Heart left ventricle (tissue), 16 donors: ENCODE measurements around the gene TMEM209. TPM values are rescaled to one million over a fixed set of nuclear protein-coding genes. Genes with fewer than 3 reads are reported as not detected.
A peak's percentile ranks its signal among the peaks of the same experiment; 100 is the strongest.
"Not testable (repeated sequence)": the region's sequence is repeated elsewhere in the genome, so short reads cannot be mapped to it uniquely, and the experiment has no call there.

Experiments
- ATAC-seq, 4 donors: fragments of 200-7000 bp; cut with Tn5 transposase; one replicate each; pipeline ENCODE4 v1.9.1; 2020 to 2022; ENCODE audit warnings: moderate library complexity in 4 of 4, mild to moderate bottlenecking in 3 of 4, moderate number of reproducible peaks in 1 of 4
- DNase-seq, 5 donors: peaks; one replicate each; pipeline ENCODE4 v3.0.0-alpha.2; 2020
- H3K27ac ChIP-seq, 12 donors: fragments of 200-600 bp; sonication (generic) in 4 of 12; one replicate each; pipeline versions ENCODE4 v1.5.0 to v1.8.0; 2016 to 2022; ENCODE audit warnings: mild to moderate bottlenecking in 2 of 12
- H3K27me3 ChIP-seq, 9 donors: fragments of 200-600 bp; sonication (generic) in 2 of 9; one replicate each; pipeline versions ENCODE4 v1.5.1 to v1.8.0; 2016 to 2022; ENCODE audit warnings: mild to moderate bottlenecking in 3 of 9
- H3K36me3 ChIP-seq, 9 donors: fragments of 200-600 bp; sonication (generic) in 2 of 9; one replicate each; pipeline versions ENCODE4 v1.5.0 to v1.8.0; 2018 to 2022; ENCODE audit warnings: mild to moderate bottlenecking in 2 of 9
- H3K4me1 ChIP-seq, 12 donors: fragments of 200-600 bp; sonication (generic) in 4 of 12; one replicate each; pipeline versions ENCODE4 v1.5.0 to v1.8.0; 2016 to 2022; ENCODE audit warnings: mild to moderate bottlenecking in 3 of 12
- H3K4me3 ChIP-seq, 12 donors: fragments of 200-600 bp; sonication (generic) in 4 of 12; one replicate each; pipeline versions ENCODE4 v1.5.0 to v1.8.0; 2017 to 2022; ENCODE audit warnings: mild to moderate bottlenecking in 9 of 12, moderate library complexity in 4 of 12
- H3K9me3 ChIP-seq, 12 donors: fragments of 200-600 bp; sonication (generic) in 4 of 12; one replicate each; pipeline versions ENCODE4 v1.5.0 to v1.8.0; 2016 to 2022; ENCODE audit warnings: mild to moderate bottlenecking in 1 of 12
- POLR2A ChIP-seq, 2 donors: fragments of 450-650 bp; IDR thresholded peaks; one replicate each; pipeline ENCODE4 v1.6.1; 2017; ENCODE audit warnings: antibody characterized with exemption in 2 of 2, mild to moderate bottlenecking in 2 of 2, moderate library complexity in 2 of 2
- WGBS, 4 donors: extraction: QIAGEN DNeasy Blood & Tissue Kit in 2 of 4; methylation state at CpG; one replicate each; pipeline versions ENCODE4 v1.1.5 to v1.1.7; 2013 to 2018; 5-methylcytosine and 5-hydroxymethylcytosine counted together
- intact Hi-C, 10 donors: fragments of 100-400 bp; cut with DNase I; formaldehyde crosslinking; loops; one replicate each; pipeline versions ENCODE4 v1.11.1 to v1.14.2; 2022
- polyA plus RNA-seq, 2 donors: library from polyadenylated mRNA; stranded (reverse); fragments of 200-250 nt; gene quantifications; one replicate each; pipeline ENCODE4 v1.2.3, GENCODE V29; 2013
- total RNA-seq, 9 donors: library from RNA; depleted of rRNA in 2 of 9; stranded (reverse); fragments of >200 nt in 2 of 9; fragmentation: NEBNext Ultra II Directional in 3 of 9; extraction: Animal tissue kit (Norgen Biotek cat#: 25700) in 3 of 9; gene quantifications; one replicate each; pipeline versions ENCODE4 v1.1.0 to v1.2.4, GENCODE V29; 2016 to 2023
- TF ChIP-seq, protein P1 (sequence below), 12 donors: fragments of 200-600 bp; sonication (generic) in 4 of 12; IDR thresholded peaks; one replicate each; pipeline versions ENCODE4 v1.5.0 to v1.8.0; 2018 to 2022; ENCODE audit warnings: antibody characterized with exemption in 12 of 12, mild to moderate bottlenecking in 5 of 12
- donor health status: ischemic (EF 13 %, LVEDD 7.1; RV severe dilation, severe dysfunction).
- donor health status: healthy with polysubstance abuse.
- donor health status: DM: no; HTN: yes; CAD: no.
- donor health status: DM: no; HTN: no; CAD: no.
- donor health status: ischemic (EF 25% LVEDD 6.9; RV normal size, moderate dysfunction).
- donor health status: ischemic (EF 25% LVEDD 5.7; RV mildly dilated, moderate dysfunction).
- donor health status: healthy.
- donor health status: DM: yes; HTN: yes; CAD: no.
- donor health status: ischemic (EF 35%, LVEDD 5.7; RV mildly dilated, moderate dysfunction).
- donor health status: nonischemic (EF 11% LVEDD 7.7; RV severe dilation, severe dysfunction).
- donor health status: DM: yes; HTN: yes; CAD: no.
- donor health status: PGD.
- donor health status: ischemic (EF 29% LVEDD 5.4; RV normal size, mild dysfunction).
- donor health status: nonischemic (EF 23%, LVEDD 6.1; RV moderate dilation, normal function).

TMEM209 gene
- total and polyA plus RNA-seq, 11 donors: 4.4 to 15.0 (median 8.9) TPM

DNA sequence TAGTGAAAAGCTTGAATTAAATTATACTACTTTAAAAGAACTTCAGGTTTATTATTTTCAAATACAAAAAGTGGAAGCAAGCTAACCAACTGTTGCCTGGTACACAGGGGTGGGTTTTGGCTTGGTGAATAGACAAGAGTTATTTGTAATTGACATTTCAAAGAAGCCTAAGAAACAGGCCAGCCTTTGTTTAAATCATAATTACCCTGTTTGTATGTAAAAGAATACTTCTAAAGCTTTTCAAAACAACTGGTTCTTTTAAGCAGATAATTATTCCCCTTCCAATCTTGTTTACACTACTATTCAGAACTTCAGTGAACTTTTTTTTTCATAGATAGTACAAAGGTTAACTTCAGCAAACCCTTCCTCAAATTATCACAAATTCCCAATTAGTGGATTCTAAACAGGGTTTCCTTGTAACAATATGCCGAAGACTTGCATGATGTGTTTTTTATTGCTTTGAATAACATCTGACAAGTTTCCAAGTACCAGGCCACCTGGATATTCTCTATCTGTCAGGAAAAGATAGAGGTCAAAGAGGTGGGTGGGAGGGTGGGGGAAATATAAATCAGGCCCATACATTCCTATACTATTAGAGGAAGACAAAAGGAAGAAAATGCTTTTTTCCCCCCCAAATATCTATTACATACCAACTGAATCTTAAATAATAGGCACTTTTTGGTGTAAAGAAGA is 22.8 kb upstream of the TMEM209 start:
- ATAC-seq: peak in 1 of 4 donors; percentile 56
- H3K27me3 ChIP-seq: no peaks in the 10 kb centered on the region
- H3K9me3 ChIP-seq: peaks cover 0 to 3% (median 0%) of the 10 kb centered on the region in 12 donors
- H3K36me3 ChIP-seq: no peaks in the 10 kb centered on the region
- intact Hi-C loops: no loop called here
- no peak for DNase-seq
- no peak overlapping the region for H3K4me3 ChIP-seq
- H3K27ac ChIP-seq: peak overlapping the region in 2 of 12 donors; percentile 3 to 39
- WGBS, 4 donors: 27 to 37% (median 32%) methylated on average over 1 of the region's 1 CpG
- TF ChIP-seq POLR2A (IDR thresholded peaks at IDR 0.05): no peak
- TF ChIP-seq, protein P1, sequence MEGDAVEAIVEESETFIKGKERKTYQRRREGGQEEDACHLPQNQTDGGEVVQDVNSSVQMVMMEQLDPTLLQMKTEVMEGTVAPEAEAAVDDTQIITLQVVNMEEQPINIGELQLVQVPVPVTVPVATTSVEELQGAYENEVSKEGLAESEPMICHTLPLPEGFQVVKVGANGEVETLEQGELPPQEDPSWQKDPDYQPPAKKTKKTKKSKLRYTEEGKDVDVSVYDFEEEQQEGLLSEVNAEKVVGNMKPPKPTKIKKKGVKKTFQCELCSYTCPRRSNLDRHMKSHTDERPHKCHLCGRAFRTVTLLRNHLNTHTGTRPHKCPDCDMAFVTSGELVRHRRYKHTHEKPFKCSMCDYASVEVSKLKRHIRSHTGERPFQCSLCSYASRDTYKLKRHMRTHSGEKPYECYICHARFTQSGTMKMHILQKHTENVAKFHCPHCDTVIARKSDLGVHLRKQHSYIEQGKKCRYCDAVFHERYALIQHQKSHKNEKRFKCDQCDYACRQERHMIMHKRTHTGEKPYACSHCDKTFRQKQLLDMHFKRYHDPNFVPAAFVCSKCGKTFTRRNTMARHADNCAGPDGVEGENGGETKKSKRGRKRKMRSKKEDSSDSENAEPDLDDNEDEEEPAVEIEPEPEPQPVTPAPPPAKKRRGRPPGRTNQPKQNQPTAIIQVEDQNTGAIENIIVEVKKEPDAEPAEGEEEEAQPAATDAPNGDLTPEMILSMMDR (IDR thresholded peaks at IDR 0.05): no peak
- peaks cover 0 to 7% (median 0%) of the 10 kb centered on the region in 12 donors for H3K4me1 ChIP-seq

DNA sequence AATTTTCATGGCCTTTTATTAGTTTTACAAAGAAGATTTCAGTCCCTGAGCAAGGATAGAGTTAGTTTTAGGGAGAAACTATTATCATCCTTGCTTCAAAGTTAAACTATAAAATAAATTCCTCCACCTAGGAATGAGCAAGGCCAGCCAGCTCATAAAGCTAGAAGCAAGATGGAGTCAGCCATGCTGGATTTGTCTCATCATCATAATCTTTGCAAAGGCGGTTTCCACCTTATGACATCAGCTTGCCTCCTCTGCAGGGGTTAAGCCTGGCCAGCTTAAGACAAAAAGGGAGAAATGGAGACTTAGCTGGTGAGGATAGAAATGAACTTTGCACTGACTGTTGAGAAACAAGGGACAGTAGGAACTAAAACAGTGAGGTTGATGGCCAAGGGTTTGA is 21.1 kb upstream of the TMEM209 start:
- Histone ChIP-seq H3K36me3 (no peaks in the 10 kb centered on the region), H3K4me3 (no peak overlapping the region), H3K4me1 (peaks cover 0 to 7% (median 0%) of the 10 kb centered on the region in 12 donors), H3K27ac (no peak overlapping the region), H3K9me3 (peaks cover 0 to 3% (median 0%) of the 10 kb centered on the region in 12 donors), H3K27me3 (no peaks in the 10 kb centered on the region)
- 95 to 100% (median 98%) methylated on average over 1 of the region's 1 CpG for WGBS, 4 donors
- DNase-seq (no peak), ATAC-seq (no peak)
- intact Hi-C loops: no loop called here
- TF ChIP-seq POLR2A (IDR thresholded peaks at IDR 0.05): no peak
- TF ChIP-seq, protein P1 (IDR thresholded peaks at IDR 0.05): no peak

DNA sequence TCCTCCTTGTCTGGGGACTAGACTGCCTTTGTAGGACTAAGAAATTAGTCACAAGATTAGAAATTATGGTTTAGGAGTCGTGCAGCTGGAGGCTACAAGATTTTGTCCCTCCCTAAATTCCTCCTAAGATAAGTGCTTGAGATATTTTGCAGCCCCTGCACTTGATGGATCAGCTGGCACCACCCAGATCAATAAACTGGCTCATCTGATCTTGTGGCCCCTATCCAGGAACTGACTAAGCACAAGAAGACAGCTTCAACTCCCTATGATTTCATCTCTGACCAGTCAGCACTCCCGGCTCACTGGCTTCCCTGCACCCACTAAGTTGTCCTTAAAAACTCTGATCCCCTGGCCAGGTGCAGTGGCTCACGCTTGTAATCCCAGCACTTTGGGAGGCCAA is 19.7 kb upstream of the TMEM209 start:
- ATAC-seq, DNase-seq, H3K4me3 ChIP-seq, H3K27ac ChIP-seq, intact Hi-C loops, H3K9me3 ChIP-seq, H3K27me3 ChIP-seq, H3K4me1 ChIP-seq, H3K36me3 ChIP-seq: not testable (repeated sequence)
- WGBS, 4 donors: 80 to 86% (median 82%) methylated on average over 3 of the region's 3 CpGs

DNA sequence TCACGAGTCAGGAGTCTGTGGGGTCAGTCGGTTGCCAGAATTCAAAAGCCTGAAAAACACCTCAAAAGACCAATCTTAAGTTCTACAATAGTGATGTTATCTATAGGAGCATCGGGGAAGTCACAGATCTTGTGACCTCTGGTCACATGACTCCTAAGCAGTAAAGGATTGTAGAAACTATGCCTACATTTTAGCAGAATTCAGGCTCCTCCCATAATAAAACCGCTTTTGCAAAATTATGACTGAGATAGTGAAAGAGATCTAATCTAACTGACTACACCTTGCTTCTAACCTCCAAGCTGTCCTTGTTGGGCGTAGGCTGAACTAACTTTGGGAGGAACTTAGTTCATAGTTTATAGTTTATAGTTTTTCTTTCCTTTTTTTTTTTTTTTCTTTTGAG is 19.0 kb upstream of the TMEM209 start:
- H3K4me3 ChIP-seq: no peak overlapping the region
- intact Hi-C loops: no loop called here
- H3K4me1 ChIP-seq: peaks cover 0 to 7% (median 0%) of the 10 kb centered on the region in 12 donors
- H3K9me3 ChIP-seq: peaks cover 0 to 3% (median 0%) of the 10 kb centered on the region in 12 donors
- no peak for ATAC-seq
- no peaks in the 10 kb centered on the region for H3K36me3 ChIP-seq
- no peak for DNase-seq
- TF ChIP-seq, protein P1 (IDR thresholded peaks at IDR 0.05): no peak
- TF ChIP-seq POLR2A (IDR thresholded peaks at IDR 0.05): no peak
- 87 to 93% (median 92%) methylated on average over 5 of the region's 5 CpGs for WGBS, 4 donors
- H3K27me3 ChIP-seq: no peaks in the 10 kb centered on the region
- H3K27ac ChIP-seq: no peak overlapping the region

DNA sequence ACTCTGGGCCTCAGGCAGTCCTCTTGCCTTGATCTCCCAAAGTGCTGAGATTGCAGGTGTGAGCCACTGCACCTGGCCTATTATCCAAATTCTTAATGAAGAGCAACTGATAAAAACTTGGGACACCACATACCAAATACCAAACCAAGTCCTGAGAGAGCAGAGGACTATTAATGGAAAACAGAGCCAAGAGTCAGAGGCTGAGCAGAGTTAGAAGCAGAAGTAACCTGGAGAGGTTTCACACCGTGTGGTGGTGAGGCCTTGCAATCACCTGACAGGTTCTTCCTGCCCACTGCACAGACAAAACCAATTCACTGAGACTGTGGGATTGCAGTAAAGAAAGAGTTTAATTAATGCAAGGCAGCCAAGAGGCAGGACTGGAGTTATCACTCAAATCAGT is 18.4 kb upstream of the TMEM209 start:
- 59 to 80% (median 65%) methylated on average over 1 of the region's 1 CpG for WGBS, 4 donors
- Histone ChIP-seq H3K27ac (no peak overlapping the region), H3K36me3 (no peaks in the 10 kb centered on the region), H3K27me3 (no peaks in the 10 kb centered on the region), H3K9me3 (peaks cover 0 to 3% (median 0%) of the 10 kb centered on the region in 12 donors), H3K4me1 (peaks cover 0 to 5% (median 0%) of the 10 kb centered on the region in 12 donors), H3K4me3 (no peak overlapping the region)
- no peak for DNase-seq
- TF ChIP-seq, protein P1 (IDR thresholded peaks at IDR 0.05): no peak
- TF ChIP-seq POLR2A (IDR thresholded peaks at IDR 0.05): no peak
- intact Hi-C loops: no loop called here
- ATAC-seq: no peak
